Neural cell (in vitro differentiated cells): ENCODE measurements around the gene TEX19.

Experiments used
- CTCF ChIP-seq: fragments of 450-650 bp; IDR thresholded peaks from 2 replicates; pipeline ENCODE4 v1.5.1; 2014; ENCODE audit warnings: antibody characterized with exemption, mild to moderate bottlenecking, moderate library complexity; ENCODE audit not compliant: poor library complexity, severe bottlenecking
- EP300 ChIP-seq: fragments of 450-650 bp; conservative IDR thresholded peaks from 2 replicates; pipeline ENCODE4 v1.6.1; 2014; ENCODE audit warnings: antibody characterized with exemption, mild to moderate bottlenecking, moderate library complexity; ENCODE audit not compliant: poor library complexity, severe bottlenecking
- EZH2 ChIP-seq: fragments of 200-600, 300-800 bp; shearing (Covaris generic), sonication (generic); IDR thresholded peaks from 2 replicates; pipeline ENCODE4 v1.6.1; 2014; ENCODE audit warnings: antibody characterized with exemption, low read length, borderline replicate concordance, mild to moderate bottlenecking; ENCODE audit not compliant: insufficient read depth, poor library complexity, severe bottlenecking
- POLR2AphosphoS5 ChIP-seq: IDR thresholded peaks from 2 replicates; pipeline ENCODE4 v1.6.1; 2012
- RAD21 ChIP-seq: fragments of 450-650 bp; conservative IDR thresholded peaks from 2 replicates; pipeline ENCODE4 v1.6.1; 2014; ENCODE audit warnings: antibody characterized with exemption, mild to moderate bottlenecking, moderate library complexity
- SMC3 ChIP-seq: fragments of 450-650 bp; conservative IDR thresholded peaks from 2 replicates; pipeline ENCODE4 v1.6.1; 2014; ENCODE audit warnings: antibody characterized with exemption, mild to moderate bottlenecking, moderate library complexity; ENCODE audit not compliant: poor library complexity
- TAF1 ChIP-seq: IDR thresholded peaks from 2 replicates; pipeline ENCODE4 v1.6.1; 2012; ENCODE audit warnings: low read depth

GRCh38 chr17:82316651-82317393 is 42.2 kb upstream of the TEX19 start:
- TF ChIP-seq CTCF: no peak
- TF ChIP-seq RAD21: no peak
- no peak for TF ChIP-seq TAF1
- no peak for TF ChIP-seq EZH2
- TF ChIP-seq POLR2AphosphoS5: no peak
- no peak for TF ChIP-seq EP300
- TF ChIP-seq SMC3: no peak
